GM19328 (cell line): ENCODE data around the gene ZNF471.

Experiments
- ATAC-seq: cut with Tn5 transposase; IDR thresholded peaks from one replicate; pipeline ENCODE4 v1.9.1; 2021; ENCODE audit warnings: mild to moderate bottlenecking, moderate library complexity; ENCODE audit not compliant: unreplicated experiment

The ZNF471 gene

GRCh38 chr19:56507446-56508289 is at the start of gene ZNF471:
Gene ZNF471 (plus strand): TSS chr19:56507855. CDS start chr19:56511572, 3,717 bp downstream.
- ATAC-seq, result no peak

- ATAC-seq, result no peak
Measured at GRCh38 chr19:56474308-56474707, 33.3 kb upstream of the ZNF471 start.

- no peak for ATAC-seq
Measured at GRCh38 chr19:56476093-56476492, 31.6 kb upstream of the ZNF471 start.

GRCh38 chr19:56476651-56477428 is 30.8 kb upstream of the ZNF471 start, which contains the start of gene ZNF667:
Gene ZNF667 (minus strand): TSS chr19:56477345. CDS start chr19:56462370, 14,975 bp downstream.
- ATAC-seq, result no peak

- no peak for ATAC-seq
Measured at GRCh38 chr19:56477429-56478338, 30.0 kb upstream of the ZNF471 start.

- no peak for ATAC-seq
Measured at GRCh38 chr19:56491399-56491798, 16.3 kb upstream of the ZNF471 start.

- ATAC-seq, result no peak
Measured at GRCh38 chr19:56504581-56504980, 3.1 kb upstream of the ZNF471 start.

GRCh38 chr19:56508290-56508778 is 679 bp downstream of the ZNF471 start:
- ATAC-seq, result no peak

GRCh38 chr19:56525214-56525860 is 17.7 kb downstream of the ZNF471 start:
- ATAC-seq, result no peak

- no peak for ATAC-seq
Measured at GRCh38 chr19:56537442-56537841, 29.8 kb downstream of the ZNF471 start.

GRCh38 chr19:56538254-56538760 is 30.7 kb downstream of the ZNF471 start:
- ATAC-seq, result no peak

GRCh38 chr19:56538761-56539263 is 31.2 kb downstream of the ZNF471 start, which contains the start of gene ZFP28:
Gene ZFP28 (plus strand): TSS chr19:56538948. CDS start chr19:56539019, 71 bp downstream.
- no peak for ATAC-seq

- no peak for ATAC-seq
Measured at GRCh38 chr19:56543776-56544175, 36.1 kb downstream of the ZNF471 start.

GRCh38 chr19:56547535-56547934 is 39.9 kb downstream of the ZNF471 start:
- ATAC-seq, result no peak

GRCh38 chr19:56554272-56554869 is 46.7 kb downstream of the ZNF471 start:
- no peak for ATAC-seq

GRCh38 chr19:56562766-56563165 is 55.1 kb downstream of the ZNF471 start:
- no peak for ATAC-seq

GRCh38 chr19:56566904-56567273 is 59.2 kb downstream of the ZNF471 start:
- peak; percentile 22 for ATAC-seq

- peak; percentile 98 for ATAC-seq
Measured at GRCh38 chr19:56567274-56568120, 59.8 kb downstream of the ZNF471 start, which contains the start of gene ZNF470. Gene ZNF470 (plus strand): TSS chr19:56567468. CDS start chr19:56570312, 2,844 bp downstream.
